GM23338 (cell line): Measurements from ENCODE around the gene KLRK1. TPM values are rescaled to one million over a fixed set of nuclear protein-coding genes. Genes with fewer than 3 reads are reported as not detected.
"Not testable (repeated sequence)": the region's sequence is repeated elsewhere in the genome, so short reads cannot be mapped to it uniquely, and the experiment has no call there.

Experiments
- ATAC-seq: fragments of 200-7000 bp; cut with Tn5 transposase; 3 replicates; pipeline ENCODE4 v1.9.1; 2020
- DNase-seq: peaks from one replicate; pipeline ENCODE4 v3.0.0-alpha.2; 2015; ENCODE audit warnings: low spot score
- H2AFZ ChIP-seq: fragments of 200-600 bp; sonication (generic); 2 replicates; pipeline ENCODE4 v1.8.0; 2016; ENCODE audit warnings: antibody characterized with exemption, mild to moderate bottlenecking, moderate library complexity
- H3F3A ChIP-seq: fragments of 200-600 bp; sonication (generic); replicated peaks from 2 replicates; pipeline ENCODE4 v1.8.0; 2017; ENCODE audit warnings: antibody characterized with exemption, mixed run types, low read depth
- H3K27ac ChIP-seq: fragments of 200-600 bp; sonication (generic); 2 replicates; pipeline ENCODE4 v1.6.1; 2016; ENCODE audit warnings: low read depth
- H3K27me3 ChIP-seq: fragments of 200-600 bp; sonication (generic); 2 replicates; pipeline ENCODE4 v1.8.0; 2016; ENCODE audit warnings: mild to moderate bottlenecking, mixed run types, moderate library complexity; ENCODE audit not compliant: insufficient read depth
- H3K36me3 ChIP-seq: fragments of 200-600 bp; sonication (generic); 2 replicates; pipeline ENCODE4 v1.8.0; 2016; ENCODE audit warnings: mild to moderate bottlenecking; ENCODE audit not compliant: insufficient read depth
- H3K4me1 ChIP-seq: fragments of 200-600 bp; sonication (generic); 2 replicates; pipeline ENCODE4 v1.8.0; 2016; ENCODE audit warnings: mild to moderate bottlenecking, moderate library complexity; ENCODE audit not compliant: insufficient read depth
- H3K4me2 ChIP-seq: fragments of 200-600 bp; sonication (generic); 2 replicates; pipeline ENCODE4 v1.7.1; 2017; ENCODE audit warnings: mixed run types
- H3K4me3 ChIP-seq: fragments of 200-600 bp; sonication (generic); 2 replicates; pipeline ENCODE4 v1.6.1; 2016; ENCODE audit warnings: mixed run types
- H3K79me2 ChIP-seq: fragments of 200-600 bp; sonication (generic); replicated peaks from 2 replicates; pipeline ENCODE4 v1.8.0; 2017; ENCODE audit warnings: mild to moderate bottlenecking; ENCODE audit not compliant: insufficient read depth
- H3K9me2 ChIP-seq: fragments of 200-600 bp; sonication (generic); 2 replicates; pipeline ENCODE4 v1.8.0; 2017; ENCODE audit not compliant: insufficient read depth
- H4K20me1 ChIP-seq: fragments of 200-600 bp; sonication (generic); replicated peaks from 2 replicates; pipeline ENCODE4 v1.8.0; 2017; ENCODE audit warnings: mild to moderate bottlenecking; ENCODE audit not compliant: insufficient read depth
- H3K27ac Mint-ChIP-seq: 2 replicates; pipeline ENCODE4 v1.8.0; 2020; ENCODE audit warnings: inconsistent platforms, mild to moderate bottlenecking, moderate library complexity, mixed read lengths
- H3K27me3 Mint-ChIP-seq: 3 replicates; pipeline ENCODE4 v1.8.0; 2022; ENCODE audit warnings: low read depth, mild to moderate bottlenecking, moderate library complexity, mixed read lengths, inconsistent platforms; ENCODE audit not compliant: insufficient read depth, poor library complexity
- H3K36me3 Mint-ChIP-seq: 3 replicates; pipeline ENCODE4 v1.8.0; 2021; ENCODE audit warnings: low read depth, mild to moderate bottlenecking, inconsistent platforms, moderate library complexity, mixed read lengths
- H3K4me1 Mint-ChIP-seq: 3 replicates; pipeline ENCODE4 v1.8.0; 2020; ENCODE audit warnings: mild to moderate bottlenecking, inconsistent platforms, mixed read lengths
- H3K4me3 Mint-ChIP-seq: 3 replicates; pipeline ENCODE4 v1.8.0; 2021; ENCODE audit warnings: moderate library complexity, mild to moderate bottlenecking, inconsistent platforms, mixed read lengths
- H3K9me3 Mint-ChIP-seq: 3 replicates; pipeline ENCODE4 v1.8.0; 2020; ENCODE audit warnings: moderate library complexity, mild to moderate bottlenecking, inconsistent platforms, mixed read lengths
- CREB1 ChIP-seq: fragments of 250-450 bp; sonication (Bioruptor Pico); IDR thresholded peaks from 2 replicates; pipeline ENCODE4 v1.5.0; 2020; ENCODE audit warnings: low read depth, mild to moderate bottlenecking, moderate library complexity
- EZH2 ChIP-seq: fragments of 200-600 bp; sonication (generic); IDR thresholded peaks from one replicate; pipeline ENCODE4 v1.8.0; 2017; ENCODE audit warnings: antibody characterized with exemption, mild to moderate bottlenecking, low read depth; ENCODE audit not compliant: unreplicated experiment
- EZH2phosphoT487 ChIP-seq: fragments of 200-600 bp; sonication (generic); IDR thresholded peaks from one replicate; pipeline ENCODE4 v1.8.1; 2018; ENCODE audit warnings: antibody characterized with exemption; ENCODE audit not compliant: unreplicated experiment
- JUNB ChIP-seq: IDR thresholded peaks from one replicate; pipeline ENCODE4 v1.6.1; 2016; ENCODE audit warnings: antibody characterized with exemption; ENCODE audit not compliant: unreplicated experiment
- NANOG ChIP-seq: IDR thresholded peaks from 2 replicates; pipeline ENCODE4 v1.6.1; 2016; ENCODE audit warnings: antibody characterized with exemption, borderline replicate concordance
- STAT1 ChIP-seq: IDR thresholded peaks from one replicate; pipeline ENCODE4 v1.6.1; 2016; ENCODE audit warnings: antibody characterized with exemption; ENCODE audit not compliant: unreplicated experiment
- ZNF114 ChIP-seq: fragments of 250-450 bp; sonication (Bioruptor Pico); IDR thresholded peaks from 2 replicates; pipeline ENCODE4 v1.5.0; 2020; ENCODE audit warnings: mild to moderate bottlenecking, moderate library complexity
- ZNF331 ChIP-seq: fragments of 250-450 bp; sonication (Bioruptor Pico); IDR thresholded peaks from 2 replicates; pipeline ENCODE4 v1.5.0; 2020; ENCODE audit warnings: low read depth, mild to moderate bottlenecking, moderate library complexity
- polyA plus RNA-seq: library from polyadenylated mRNA; unstranded; fragments of >200 nt; fragmentation: Nextera tagmentation; extraction: Ambion mirVana; gene quantifications from 2 replicates; pipeline ENCODE4 v1.2.1, GENCODE V29; 2016
- total RNA-seq: library from RNA; depleted of rRNA; stranded (reverse); fragments of >200 nt; shearing (Covaris generic); gene quantifications from 2 replicates; pipeline ENCODE4 v1.2.3, GENCODE V29; 2014
- TF ChIP-seq, protein P1 (sequence below): IDR thresholded peaks from one replicate; pipeline ENCODE4 v1.6.1; 2018; ENCODE audit warnings: antibody characterized with exemption; ENCODE audit not compliant: unreplicated experiment
- TF ChIP-seq, protein P2 (sequence below), 2 experiments: fragments of 200-600 bp in 1 of 2; sonication (generic) in 1 of 2; conservative IDR thresholded peaks; 2 replicates each; pipeline versions ENCODE4 v1.5.1 to v1.6.1; 2016 to 2017; ENCODE audit warnings: antibody characterized with exemption in 2 of 2, low read depth in 2 of 2, mild to moderate bottlenecking in 2 of 2, moderate library complexity in 1 of 2
- TF ChIP-seq, protein P3 (sequence below): IDR thresholded peaks from 2 replicates; pipeline ENCODE4 v1.6.1; 2016; ENCODE audit warnings: antibody characterized with exemption

Gene KLRK1
- total and polyA plus RNA-seq, 2 experiments from 2014 or later = not detected

DNA sequence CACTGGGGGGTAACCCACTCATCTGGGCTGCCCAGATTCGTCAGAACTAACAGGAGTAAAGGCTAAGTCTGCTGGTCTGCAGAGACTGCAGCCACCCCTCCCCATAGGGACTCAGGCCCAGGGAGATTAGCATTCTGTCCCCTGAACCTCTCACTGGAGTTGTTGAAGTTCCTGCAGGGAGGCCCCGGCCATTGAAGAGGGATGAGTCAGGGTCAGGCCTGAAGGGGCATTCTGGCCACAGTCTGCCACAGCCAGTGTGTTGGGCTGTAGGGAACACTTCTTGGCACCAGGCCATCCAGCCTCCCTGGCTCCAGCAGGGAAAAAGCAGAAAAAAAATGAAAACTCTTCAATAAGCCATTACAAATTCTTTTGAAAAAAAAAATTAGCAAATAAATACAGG is 35.3 kb downstream of the KLRK1 start (continued):
- TF ChIP-seq, protein P1, sequence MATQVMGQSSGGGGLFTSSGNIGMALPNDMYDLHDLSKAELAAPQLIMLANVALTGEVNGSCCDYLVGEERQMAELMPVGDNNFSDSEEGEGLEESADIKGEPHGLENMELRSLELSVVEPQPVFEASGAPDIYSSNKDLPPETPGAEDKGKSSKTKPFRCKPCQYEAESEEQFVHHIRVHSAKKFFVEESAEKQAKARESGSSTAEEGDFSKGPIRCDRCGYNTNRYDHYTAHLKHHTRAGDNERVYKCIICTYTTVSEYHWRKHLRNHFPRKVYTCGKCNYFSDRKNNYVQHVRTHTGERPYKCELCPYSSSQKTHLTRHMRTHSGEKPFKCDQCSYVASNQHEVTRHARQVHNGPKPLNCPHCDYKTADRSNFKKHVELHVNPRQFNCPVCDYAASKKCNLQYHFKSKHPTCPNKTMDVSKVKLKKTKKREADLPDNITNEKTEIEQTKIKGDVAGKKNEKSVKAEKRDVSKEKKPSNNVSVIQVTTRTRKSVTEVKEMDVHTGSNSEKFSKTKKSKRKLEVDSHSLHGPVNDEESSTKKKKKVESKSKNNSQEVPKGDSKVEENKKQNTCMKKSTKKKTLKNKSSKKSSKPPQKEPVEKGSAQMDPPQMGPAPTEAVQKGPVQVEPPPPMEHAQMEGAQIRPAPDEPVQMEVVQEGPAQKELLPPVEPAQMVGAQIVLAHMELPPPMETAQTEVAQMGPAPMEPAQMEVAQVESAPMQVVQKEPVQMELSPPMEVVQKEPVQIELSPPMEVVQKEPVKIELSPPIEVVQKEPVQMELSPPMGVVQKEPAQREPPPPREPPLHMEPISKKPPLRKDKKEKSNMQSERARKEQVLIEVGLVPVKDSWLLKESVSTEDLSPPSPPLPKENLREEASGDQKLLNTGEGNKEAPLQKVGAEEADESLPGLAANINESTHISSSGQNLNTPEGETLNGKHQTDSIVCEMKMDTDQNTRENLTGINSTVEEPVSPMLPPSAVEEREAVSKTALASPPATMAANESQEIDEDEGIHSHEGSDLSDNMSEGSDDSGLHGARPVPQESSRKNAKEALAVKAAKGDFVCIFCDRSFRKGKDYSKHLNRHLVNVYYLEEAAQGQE = no peak
- TF ChIP-seq ZNF331 (CRISPR knock-in tag) (no peak), STAT1 (no peak), CREB1 (CRISPR knock-in tag) (no peak), EZH2phosphoT487 (no peak), NANOG (no peak), EZH2 (no peak), JUNB (no peak)
- TF ChIP-seq, protein P2, sequence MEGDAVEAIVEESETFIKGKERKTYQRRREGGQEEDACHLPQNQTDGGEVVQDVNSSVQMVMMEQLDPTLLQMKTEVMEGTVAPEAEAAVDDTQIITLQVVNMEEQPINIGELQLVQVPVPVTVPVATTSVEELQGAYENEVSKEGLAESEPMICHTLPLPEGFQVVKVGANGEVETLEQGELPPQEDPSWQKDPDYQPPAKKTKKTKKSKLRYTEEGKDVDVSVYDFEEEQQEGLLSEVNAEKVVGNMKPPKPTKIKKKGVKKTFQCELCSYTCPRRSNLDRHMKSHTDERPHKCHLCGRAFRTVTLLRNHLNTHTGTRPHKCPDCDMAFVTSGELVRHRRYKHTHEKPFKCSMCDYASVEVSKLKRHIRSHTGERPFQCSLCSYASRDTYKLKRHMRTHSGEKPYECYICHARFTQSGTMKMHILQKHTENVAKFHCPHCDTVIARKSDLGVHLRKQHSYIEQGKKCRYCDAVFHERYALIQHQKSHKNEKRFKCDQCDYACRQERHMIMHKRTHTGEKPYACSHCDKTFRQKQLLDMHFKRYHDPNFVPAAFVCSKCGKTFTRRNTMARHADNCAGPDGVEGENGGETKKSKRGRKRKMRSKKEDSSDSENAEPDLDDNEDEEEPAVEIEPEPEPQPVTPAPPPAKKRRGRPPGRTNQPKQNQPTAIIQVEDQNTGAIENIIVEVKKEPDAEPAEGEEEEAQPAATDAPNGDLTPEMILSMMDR (conservative IDR thresholded peaks at IDR 0.05; ENCODE audit: low read depth in 2 of 2) = no peak
- TF ChIP-seq, protein P3, sequence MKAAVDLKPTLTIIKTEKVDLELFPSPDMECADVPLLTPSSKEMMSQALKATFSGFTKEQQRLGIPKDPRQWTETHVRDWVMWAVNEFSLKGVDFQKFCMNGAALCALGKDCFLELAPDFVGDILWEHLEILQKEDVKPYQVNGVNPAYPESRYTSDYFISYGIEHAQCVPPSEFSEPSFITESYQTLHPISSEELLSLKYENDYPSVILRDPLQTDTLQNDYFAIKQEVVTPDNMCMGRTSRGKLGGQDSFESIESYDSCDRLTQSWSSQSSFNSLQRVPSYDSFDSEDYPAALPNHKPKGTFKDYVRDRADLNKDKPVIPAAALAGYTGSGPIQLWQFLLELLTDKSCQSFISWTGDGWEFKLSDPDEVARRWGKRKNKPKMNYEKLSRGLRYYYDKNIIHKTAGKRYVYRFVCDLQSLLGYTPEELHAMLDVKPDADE = no peak

DNA sequence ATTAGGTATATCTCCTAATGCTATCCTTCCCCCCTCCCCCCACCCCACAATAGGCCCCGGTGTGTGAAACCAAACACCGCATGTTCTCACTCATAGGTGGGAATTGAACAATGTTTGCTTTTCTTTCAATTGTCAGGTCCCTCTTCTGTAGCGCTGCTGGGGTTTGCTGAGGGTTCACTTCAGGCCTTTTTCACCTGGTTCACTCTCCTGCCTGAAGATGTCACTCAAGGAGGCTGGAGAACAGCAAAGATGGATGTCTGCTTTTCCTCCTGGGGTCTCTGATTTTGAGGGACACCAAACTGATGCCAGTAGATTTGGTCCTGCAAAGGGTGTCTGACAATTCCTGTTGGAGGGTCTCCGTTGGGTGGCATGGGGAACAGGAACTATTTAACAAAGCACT is 35.8 kb downstream of the KLRK1 start:
- no peak; the same call in 1 of the 3 replicates for ATAC-seq
- H3K27ac ChIP-seq = no peak overlapping the region
- no peak overlapping the region for H3K4me2 ChIP-seq
- no peaks in the 10 kb centered on the region for H3K79me2 ChIP-seq
- H3K36me3 Mint-ChIP-seq = peaks cover 24% of the 10 kb centered on the region
- TF ChIP-seq ZNF114 (CRISPR knock-in tag) = no peak
- TF ChIP-seq, protein P2 (conservative IDR thresholded peaks at IDR 0.05; ENCODE audit: low read depth in 2 of 2) = peak in 1 of 2 experiments; percentile 9; a peak in 1 of 4 replicates
- H3F3A ChIP-seq = no peaks in the 10 kb centered on the region
- H3K27me3 ChIP-seq = no peaks in the 10 kb centered on the region
- no peak overlapping the region for H3K4me3 ChIP-seq
- no peaks in the 10 kb centered on the region for H3K9me2 ChIP-seq
- no peaks in the 10 kb centered on the region for H3K36me3 ChIP-seq
- peaks cover 7% of the 10 kb centered on the region for H3K4me1 Mint-ChIP-seq
- H4K20me1 ChIP-seq = no peaks in the 10 kb centered on the region
- no peak overlapping the region for H3K4me3 Mint-ChIP-seq
- peak overlapping the region; percentile 80 for H2AFZ ChIP-seq
- no peak for DNase-seq
- H3K9me3 Mint-ChIP-seq = peaks cover 32% of the 10 kb centered on the region
- no peaks in the 10 kb centered on the region for H3K4me1 ChIP-seq
- no peak overlapping the region for H3K27ac Mint-ChIP-seq
- peaks cover 2% of the 10 kb centered on the region for H3K27me3 Mint-ChIP-seq

- H3K27ac Mint-ChIP-seq, DNase-seq, H3K4me1 Mint-ChIP-seq, H3K79me2 ChIP-seq, H2AFZ ChIP-seq, H4K20me1 ChIP-seq, ATAC-seq, H3F3A ChIP-seq, H3K27me3 Mint-ChIP-seq, H3K4me1 ChIP-seq, H3K4me3 Mint-ChIP-seq, H3K4me3 ChIP-seq, H3K4me2 ChIP-seq, H3K36me3 ChIP-seq, H3K27ac ChIP-seq, H3K9me2 ChIP-seq, H3K27me3 ChIP-seq: not testable (repeated sequence)
- Mint-ChIP-seq H3K9me3 (peaks cover 19% of the 10 kb centered on the region), H3K36me3 (peaks cover 10% of the 10 kb centered on the region)
Observed at GRCh38 chr12:10351457-10351856, 38.4 kb downstream of the KLRK1 start.
